G401.6 (cell line): ENCODE data around the gene FN1.
"Not testable (repeated sequence)": the region's sequence is repeated elsewhere in the genome, so short reads cannot be mapped to it uniquely, and the experiment has no call there.

Experiments used
- FAIRE-seq: peaks from 2 replicates; lab custom pipeline; 2012; peaks lifted over from hg19 to GRCh38; lab: Jason Lieb, UNC

Gene FN1

DNA sequence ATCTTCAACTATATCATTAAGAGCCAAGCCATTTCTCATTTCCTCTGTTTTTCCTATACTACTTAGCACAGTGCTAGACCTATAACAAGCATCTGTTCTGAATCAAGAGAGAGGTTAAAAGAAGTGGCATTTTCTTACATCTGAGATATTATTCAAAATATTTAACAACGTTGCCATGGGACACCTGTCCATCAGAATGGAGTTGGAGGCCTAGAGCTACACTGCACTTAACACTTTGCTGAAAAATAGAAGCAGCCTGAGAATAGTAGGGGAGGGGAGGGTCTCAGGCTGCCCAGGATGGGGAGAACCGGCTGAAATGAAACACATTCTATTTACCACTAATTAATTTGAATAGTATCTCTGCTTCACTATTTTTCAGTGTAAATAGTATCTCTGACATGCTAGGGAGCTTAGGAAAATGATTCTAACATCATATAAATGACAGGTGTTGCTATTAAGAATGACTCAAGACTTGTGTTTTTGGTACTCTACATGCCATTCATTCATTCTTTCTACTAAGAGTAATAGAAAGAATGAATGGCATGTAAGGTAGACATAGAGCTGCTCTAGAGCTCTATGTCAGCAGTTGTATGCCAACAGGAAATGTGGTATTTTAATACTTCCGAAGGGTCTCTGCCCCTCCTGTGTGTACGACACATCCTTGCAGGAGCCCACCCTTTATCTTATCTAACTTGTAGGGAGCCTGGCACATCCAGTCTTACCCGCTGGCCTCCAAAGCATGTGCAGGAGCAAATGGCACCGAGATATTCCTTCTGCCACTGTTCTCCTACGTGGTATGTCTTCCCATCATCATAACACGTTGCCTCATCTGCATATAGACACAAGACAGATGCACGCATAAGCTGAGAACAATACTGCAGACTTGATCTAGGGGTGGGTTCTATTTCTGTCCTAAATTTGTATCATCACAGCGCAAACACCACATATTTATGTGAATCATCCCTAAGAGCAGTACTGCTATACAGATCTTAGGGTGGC is 71.4 kb downstream of the FN1 start:
- no peak for FAIRE-seq

DNA sequence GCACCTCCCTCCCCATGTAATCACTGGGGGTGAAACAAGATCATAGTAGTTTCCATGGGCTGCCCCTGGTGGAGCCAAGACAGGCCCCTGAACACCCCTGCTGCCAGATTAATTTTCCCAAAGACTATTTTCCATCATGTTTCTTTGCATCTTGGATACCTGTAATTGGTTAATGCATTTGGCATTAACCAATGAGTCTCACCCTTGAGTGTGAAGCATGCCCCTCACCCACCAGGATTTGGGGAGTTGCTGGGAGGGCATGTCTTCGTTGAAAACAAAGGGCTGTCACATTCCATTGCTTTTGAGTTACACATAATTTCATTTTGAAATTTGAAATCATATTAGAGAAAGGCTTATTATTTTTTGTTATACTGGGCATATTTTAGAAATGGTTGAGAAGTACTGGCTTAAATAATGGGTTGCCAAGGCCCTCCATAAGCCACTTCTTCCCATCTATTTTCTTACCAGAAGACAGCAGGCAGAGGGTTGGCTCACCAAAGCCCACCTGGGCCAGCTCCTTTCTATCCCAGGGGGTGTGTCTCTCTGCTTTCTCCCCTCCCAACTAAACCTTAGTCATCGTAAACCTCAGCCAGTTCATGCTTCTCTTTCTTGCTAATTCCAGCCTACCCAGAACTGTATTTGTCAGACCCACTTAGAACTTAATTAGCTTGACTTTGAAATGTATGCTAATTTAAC is 72.3 kb downstream of the FN1 start:
- no peak for FAIRE-seq

GRCh38 chr2:215363039-215363438 is 72.8 kb downstream of the FN1 start:
- no peak for FAIRE-seq

- no peak for FAIRE-seq
These were observed 73.3 kb downstream of the FN1 start for GRCh38 chr2:215362562-215362904.

DNA sequence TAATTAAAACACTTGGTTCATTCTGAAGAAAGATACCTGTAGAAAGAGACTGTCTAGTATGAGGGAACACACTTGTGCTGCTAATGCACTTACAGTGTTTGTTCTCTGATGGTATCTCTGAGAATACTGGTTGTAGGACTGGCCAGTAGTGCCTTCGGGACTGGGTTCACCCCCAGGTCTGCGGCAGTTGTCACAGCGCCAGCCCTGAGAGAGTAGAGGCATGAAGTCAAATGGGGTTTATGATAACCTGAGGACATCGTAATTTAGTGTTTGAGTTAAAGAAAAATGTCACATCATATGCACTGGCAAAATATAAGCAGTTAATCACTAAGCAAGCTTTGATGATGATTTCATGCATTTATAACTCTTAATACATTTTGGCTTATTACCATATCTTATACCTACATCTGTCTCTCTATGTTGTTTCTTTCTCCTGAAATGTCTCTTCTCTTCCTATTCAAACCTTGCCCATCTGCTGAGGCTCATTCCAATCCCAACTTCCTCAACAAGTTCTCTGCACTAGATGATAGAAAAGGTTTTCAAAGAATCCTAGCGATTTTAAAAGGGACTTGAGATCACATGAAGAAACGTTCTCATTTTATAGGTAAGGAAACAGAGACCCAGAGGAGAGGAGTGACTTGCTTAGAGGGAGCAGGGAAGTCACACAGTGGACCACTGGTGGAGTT is 73.8 kb downstream of the FN1 start:
- FAIRE-seq = no peak

DNA sequence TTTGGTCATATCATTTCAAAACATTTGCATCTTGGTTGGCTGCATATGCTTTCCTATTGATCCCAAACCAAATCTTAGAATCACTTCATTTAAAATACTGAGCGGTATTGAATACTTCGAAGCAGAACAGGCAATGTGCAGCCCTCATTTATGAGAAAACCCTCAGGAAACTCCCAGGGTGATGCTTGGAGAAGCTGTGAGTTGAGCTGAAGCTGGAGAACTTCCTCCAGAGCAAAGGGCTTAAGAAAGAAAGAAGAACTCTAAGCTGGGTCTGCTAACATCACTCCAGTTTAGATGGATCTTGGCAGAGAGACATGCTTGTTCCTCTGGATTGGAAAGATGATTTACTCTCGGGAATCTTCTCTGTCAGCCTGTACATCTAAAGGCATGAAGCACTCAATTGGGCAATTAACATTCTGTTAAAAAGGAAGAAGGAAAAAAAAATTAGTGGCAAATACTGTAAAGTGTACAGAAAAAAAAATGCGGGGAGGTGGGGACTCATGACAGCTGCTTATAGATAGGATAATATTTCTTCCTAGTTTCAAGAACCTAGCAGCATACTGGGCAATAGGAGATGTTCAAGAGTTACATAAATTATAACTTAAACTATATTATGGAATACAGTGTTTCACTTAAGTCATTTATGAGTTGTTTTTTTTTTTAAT is 74.5 kb downstream of the FN1 start:
- FAIRE-seq = no peak

DNA sequence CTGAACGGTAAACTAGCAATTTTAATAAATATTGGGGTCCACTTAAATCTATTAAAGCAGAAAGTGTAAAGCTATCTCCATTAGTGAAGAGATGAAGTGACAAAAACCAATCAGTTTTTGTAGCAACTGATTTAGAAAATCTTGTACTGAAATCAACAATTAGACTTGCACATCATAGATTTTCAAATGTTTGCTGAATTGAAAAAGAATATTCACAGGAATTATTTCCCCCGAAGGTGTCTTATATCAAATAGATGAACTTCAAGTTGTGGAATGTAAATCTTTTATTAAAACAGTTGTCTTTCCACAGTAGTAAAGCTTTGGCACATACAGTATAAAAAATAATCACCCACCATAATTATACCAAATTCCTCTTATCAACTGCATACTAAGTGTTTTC is 75.3 kb downstream of the FN1 start:
- no peak for FAIRE-seq

GRCh38 chr2:215360059-215360458 is 75.8 kb downstream of the FN1 start:
- not testable (repeated sequence) for FAIRE-seq

DNA sequence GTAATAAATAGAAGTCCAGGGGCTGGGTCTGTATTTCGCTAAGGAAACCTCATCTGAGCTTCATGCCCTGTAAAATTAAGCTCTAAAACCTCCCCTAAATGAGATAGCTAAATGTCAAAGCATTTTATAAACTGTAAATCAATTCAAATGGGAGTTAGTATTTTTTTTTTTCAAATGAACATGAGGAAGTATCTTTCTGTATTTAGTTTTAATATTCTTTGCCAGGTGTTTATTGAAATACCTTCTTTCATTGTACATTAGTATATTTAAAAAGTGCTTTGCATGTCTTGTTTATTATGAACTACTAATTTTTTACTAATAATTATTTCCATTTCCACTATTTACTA is 76.3 kb downstream of the FN1 start:
- FAIRE-seq = no peak

- FAIRE-seq = no peak
These were observed 76.8 kb downstream of the FN1 start for GRCh38 chr2:215358891-215359575.

DNA sequence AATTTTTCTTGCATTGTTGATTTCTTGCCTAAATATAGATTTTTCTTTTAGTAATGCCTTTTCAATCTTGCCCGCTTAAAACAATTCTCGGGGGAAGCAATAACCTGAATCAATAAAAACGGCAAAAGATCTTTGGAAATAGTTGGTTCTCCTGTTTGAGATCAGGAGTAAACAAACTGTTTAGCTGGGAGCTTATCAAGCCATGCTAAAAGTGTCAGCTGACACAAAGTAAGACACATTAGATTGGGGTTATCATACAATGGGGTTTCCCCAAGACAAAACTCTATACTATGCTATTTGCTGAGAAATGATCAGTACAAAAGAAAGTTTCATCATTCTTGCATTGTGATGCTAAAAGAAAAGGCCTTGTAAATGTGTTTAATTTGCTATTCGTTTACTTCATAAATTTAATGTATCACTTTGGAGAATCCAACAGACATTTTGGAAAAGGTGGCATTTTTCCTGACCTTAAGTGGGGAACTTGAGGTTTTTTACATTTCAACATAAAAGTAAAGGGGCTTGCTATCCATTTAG is 77.5 kb downstream of the FN1 start:
- FAIRE-seq = no peak

DNA sequence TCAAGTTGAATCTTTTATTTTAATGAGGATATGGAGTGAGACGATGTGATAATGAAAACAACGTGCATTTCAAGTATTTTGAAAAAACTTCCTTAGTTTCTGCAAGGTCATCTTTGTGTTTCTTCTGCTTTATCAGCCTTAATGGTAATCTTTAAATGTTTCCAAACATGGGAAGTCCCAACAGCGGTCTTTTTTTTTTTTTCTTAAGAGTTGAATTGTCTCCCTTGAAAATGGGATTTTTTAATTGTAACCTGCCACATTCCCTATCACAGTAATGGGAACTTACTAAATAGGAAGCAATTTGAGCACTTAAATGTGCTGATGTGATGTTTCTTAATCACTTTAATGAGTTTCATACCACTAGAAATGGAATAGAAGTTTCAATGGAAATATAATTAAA is 78.2 kb downstream of the FN1 start:
- FAIRE-seq = no peak

- FAIRE-seq = no peak
These were observed 78.9 kb downstream of the FN1 start for GRCh38 chr2:215356948-215357461.

GRCh38 chr2:215356334-215356947 is 79.4 kb downstream of the FN1 start:
- no peak for FAIRE-seq

- no peak for FAIRE-seq
These were observed 80.1 kb downstream of the FN1 start for GRCh38 chr2:215355801-215356200.

DNA sequence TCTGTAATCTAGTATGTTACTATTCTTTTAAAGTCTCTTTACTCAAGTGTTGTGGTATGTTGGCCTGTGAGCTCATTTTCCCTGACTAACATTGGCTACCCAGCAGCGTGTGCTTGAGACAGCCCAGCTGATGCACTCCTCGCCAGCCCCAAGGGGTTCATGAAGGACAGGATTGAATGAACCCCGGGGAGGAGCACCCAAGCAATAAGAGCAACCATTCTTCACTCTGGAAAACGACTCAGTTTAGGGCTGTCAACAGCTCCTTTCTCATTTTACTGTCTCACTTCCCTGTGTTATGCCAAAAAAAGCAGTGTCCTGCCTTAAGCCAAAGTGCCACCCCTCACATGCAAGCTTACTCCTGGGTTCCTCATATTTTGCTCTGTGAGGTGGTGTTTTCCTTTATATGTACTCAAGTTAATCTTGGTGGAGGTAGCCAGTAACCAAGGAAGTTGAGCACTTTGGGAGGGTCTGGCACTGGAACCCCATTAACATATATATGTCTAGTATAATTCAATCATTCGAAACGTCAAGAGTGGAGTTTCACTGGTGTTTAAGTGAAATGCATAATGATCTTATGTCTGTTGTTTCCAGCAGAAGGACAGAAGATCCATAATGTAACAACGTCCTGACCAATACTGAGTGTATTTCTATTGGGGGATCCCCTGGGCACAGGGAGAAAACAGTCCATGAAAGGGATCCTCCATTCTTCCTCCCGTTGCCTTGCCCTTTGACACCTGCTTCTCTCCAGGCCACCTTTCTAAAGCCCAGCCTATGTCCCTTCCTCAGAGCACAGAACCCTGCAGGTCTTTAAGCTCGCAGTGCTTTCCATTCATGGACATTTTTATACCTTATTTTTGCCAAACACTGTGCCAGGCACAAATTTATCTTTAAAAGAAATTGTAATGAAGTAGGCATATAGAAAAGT is 80.8 kb downstream of the FN1 start:
- FAIRE-seq = no peak

DNA sequence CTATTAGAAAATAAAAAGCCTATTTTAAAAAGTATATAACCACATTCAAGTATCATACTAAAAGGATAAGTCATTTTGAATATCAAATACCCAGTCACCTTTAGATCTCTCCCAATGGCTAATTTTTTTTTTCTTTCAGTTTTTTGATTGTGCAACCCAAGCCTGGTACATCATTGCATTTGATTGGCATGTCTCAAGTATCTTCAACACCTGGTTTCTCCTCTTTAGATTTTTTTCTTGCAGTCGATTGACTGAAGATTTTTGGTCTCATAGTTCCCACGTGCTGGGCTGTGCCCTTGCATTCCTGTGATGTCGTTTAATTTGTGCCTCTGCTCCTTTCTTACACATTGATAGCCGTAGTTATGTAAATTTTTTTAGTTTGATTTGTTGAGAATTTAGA is 83.3 kb downstream of the FN1 start:
- FAIRE-seq = no peak

DNA sequence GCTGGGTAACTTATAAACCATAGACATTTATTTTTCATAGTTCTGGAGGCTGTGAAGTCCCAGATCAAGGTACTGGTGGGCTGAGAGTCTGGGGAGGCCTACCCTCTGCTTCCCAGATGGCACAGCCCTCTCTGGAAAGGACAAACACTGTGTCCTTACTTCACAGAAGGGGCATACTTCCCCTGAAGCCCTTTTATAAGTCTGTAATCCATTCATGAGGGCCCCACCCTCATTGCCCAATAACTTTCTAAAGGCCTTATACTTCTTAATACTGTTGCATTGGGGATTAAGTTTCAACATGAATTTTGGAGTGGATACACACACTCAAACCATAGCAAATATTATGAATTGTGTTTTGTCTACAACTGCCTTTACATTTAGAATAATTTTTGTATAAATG is 88.0 kb downstream of the FN1 start:
- no peak for FAIRE-seq

DNA sequence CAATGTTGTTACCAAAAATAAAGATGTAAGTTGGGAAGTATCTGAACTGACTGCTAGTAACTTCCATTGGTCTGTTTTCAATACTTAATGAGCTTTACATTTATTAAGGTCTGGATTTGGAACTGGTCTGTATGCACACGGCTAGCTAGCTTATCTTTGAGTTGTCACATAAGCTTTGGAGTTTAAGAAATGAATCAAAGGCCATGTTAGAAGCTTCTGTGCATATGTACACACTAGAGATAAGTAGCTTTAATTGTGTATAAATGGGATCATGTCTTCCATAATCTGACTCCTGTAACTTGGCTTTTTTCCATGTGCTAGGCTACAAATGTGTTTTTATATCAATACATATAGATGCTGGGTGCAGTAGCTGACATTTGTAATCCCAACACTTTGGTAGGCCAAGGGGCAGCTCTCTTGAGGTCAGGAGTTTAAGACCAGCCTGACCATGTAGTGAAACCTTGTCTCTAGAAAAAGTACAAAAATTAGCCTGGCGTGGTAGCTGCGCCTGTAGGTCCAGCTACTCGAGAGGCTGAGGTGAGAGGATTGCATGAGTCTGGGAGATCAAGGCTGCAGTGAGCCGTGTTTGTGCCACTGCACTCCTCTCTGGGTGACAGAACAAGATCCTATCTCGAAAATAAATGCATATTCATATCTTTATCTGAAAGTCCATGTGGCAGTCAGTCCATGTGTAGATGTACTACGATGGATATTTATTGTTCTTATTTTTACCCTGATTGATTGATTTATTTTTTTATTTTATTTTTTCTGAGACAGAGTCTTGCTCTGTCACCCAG is 96.8 kb downstream of the FN1 start:
- FAIRE-seq = no peak
